ENCODE results near the gene PLD5.
"Not testable (repeated sequence)": the region's sequence is repeated elsewhere in the genome, so short reads cannot be mapped to it uniquely, and the experiment has no call there.

PLD5 gene

GRCh38 chr1:242264419-242264818 lies 260.1 kb downstream of the PLD5 start:
- not testable (repeated sequence) for DNase-seq

GRCh38 chr1:242245255-242245654 lies 279.2 kb downstream of the PLD5 start:
- DNase-seq = no peak

GRCh38 chr1:242243472-242243871 lies 281.0 kb downstream of the PLD5 start:
- no peak for DNase-seq

GRCh38 chr1:242242983-242243382 lies 281.5 kb downstream of the PLD5 start:
- no peak for DNase-seq

GRCh38 chr1:242241936-242242335 lies 282.6 kb downstream of the PLD5 start:
- no peak for DNase-seq

GRCh38 chr1:242240691-242241090 lies 283.8 kb downstream of the PLD5 start:
- no peak for DNase-seq

- DNase-seq = no peak
Measured at GRCh38 chr1:242240077-242240476, 284.4 kb downstream of the PLD5 start.

- DNase-seq = no peak
Measured at GRCh38 chr1:242239398-242239797, 285.1 kb downstream of the PLD5 start.

- no peak for DNase-seq
Measured at GRCh38 chr1:242237051-242237450, 287.4 kb downstream of the PLD5 start.

GRCh38 chr1:242228991-242229390 lies 295.5 kb downstream of the PLD5 start:
- no peak for DNase-seq

- no peak for DNase-seq
Measured at GRCh38 chr1:242225767-242226573, 298.5 kb downstream of the PLD5 start.

- not testable (repeated sequence) for DNase-seq
Measured at GRCh38 chr1:242224878-242225766, 299.4 kb downstream of the PLD5 start.

- DNase-seq = no peak
Measured at GRCh38 chr1:242224461-242224860, 300.0 kb downstream of the PLD5 start.

- DNase-seq = no peak
Measured at GRCh38 chr1:242219905-242220304, 304.6 kb downstream of the PLD5 start.

- no peak for DNase-seq
Measured at GRCh38 chr1:242219298-242219901, 305.1 kb downstream of the PLD5 start.

GRCh38 chr1:242216368-242216767 lies 308.1 kb downstream of the PLD5 start:
- DNase-seq = no peak

GRCh38 chr1:242214455-242214854 lies 310.0 kb downstream of the PLD5 start:
- DNase-seq = not testable (repeated sequence)

- DNase-seq = not testable (repeated sequence)
Measured at GRCh38 chr1:242212961-242213360, 311.5 kb downstream of the PLD5 start.

GRCh38 chr1:242212401-242212800 lies 312.1 kb downstream of the PLD5 start:
- DNase-seq = no peak

GRCh38 chr1:242211254-242212022 lies 313.1 kb downstream of the PLD5 start:
- DNase-seq = no peak

- not testable (repeated sequence) for DNase-seq
Measured at GRCh38 chr1:242210316-242210715, 314.2 kb downstream of the PLD5 start.

GRCh38 chr1:242209063-242209462 lies 315.4 kb downstream of the PLD5 start:
- no peak for DNase-seq

- DNase-seq = no peak
Measured at GRCh38 chr1:242208021-242208420, 316.5 kb downstream of the PLD5 start.

Data from NCI-H1105 (cell line).